ENCODE data around the gene MIA.
A peak's percentile ranks its signal among the peaks of the same experiment; 100 is the strongest.
"Not testable (repeated sequence)": the region's sequence is repeated elsewhere in the genome, so short reads cannot be mapped to it uniquely, and the experiment has no call there.

Gene MIA

DNA sequence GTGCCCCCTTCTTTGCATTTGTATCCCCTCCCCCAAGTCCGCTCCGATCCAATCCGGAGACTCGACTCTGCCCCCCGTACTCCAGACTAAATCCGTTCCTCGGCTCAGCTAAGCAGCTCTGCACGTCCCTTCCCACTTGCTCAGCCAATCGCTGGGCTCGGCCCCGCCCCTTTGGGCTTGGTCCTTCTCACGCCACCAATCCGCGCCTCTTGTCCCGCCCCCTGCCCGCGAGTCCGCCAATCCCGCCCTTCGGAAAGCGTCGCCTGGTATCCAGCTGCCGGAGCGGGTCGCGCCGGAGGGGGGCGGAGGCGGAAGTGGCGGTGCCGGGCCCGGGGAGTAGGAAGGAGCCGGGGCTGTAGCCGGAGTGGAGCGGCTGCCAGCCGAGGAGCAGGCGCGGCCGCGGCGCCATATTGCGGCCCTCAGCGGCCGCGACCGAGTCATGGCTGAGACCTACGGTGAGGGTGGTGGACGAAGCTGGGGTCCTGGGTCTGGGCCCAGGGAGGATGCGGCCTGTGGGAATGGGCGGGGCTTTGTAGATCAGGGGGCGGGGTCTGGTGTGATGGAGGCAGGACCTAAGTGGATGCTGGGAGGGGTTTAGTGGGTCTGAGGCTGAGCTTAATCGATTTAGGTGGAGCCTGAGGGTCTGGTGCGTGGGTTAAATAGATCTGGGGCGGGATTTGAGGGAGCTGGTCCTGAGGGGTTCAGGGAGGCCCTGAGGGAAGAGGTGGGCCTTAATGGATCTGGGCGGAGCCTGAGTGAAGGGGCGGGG, 2.8 kb downstream of the MIA start, which contains the start of gene RAB4B:
Gene RAB4B, plus strand, starts transcription at position 311 of the 769 bp plus-strand sequence. Its CDS starts 129 bp downstream, at position 440.
- Histone ChIP-seq H3K4me1 (ENCODE audit: insufficient read depth, low read length) (peaks cover 12% of the 10 kb centered on the region), H3K36me3 (ENCODE audit: insufficient read depth, low read length) (no peaks in the 10 kb centered on the region), H3K9me3 (ENCODE audit: low read length) (no peaks in the 10 kb centered on the region), H3K4me3 (ENCODE audit: low read length) (peak within 1 kb of the TSS; percentile 64), H3K27me3 (ENCODE audit: insufficient read depth, low read length) (no peaks in the 10 kb centered on the region), H2AFZ (ENCODE audit: low read depth, low read length) (peak within 1 kb of the TSS; percentile 56)

DNA sequence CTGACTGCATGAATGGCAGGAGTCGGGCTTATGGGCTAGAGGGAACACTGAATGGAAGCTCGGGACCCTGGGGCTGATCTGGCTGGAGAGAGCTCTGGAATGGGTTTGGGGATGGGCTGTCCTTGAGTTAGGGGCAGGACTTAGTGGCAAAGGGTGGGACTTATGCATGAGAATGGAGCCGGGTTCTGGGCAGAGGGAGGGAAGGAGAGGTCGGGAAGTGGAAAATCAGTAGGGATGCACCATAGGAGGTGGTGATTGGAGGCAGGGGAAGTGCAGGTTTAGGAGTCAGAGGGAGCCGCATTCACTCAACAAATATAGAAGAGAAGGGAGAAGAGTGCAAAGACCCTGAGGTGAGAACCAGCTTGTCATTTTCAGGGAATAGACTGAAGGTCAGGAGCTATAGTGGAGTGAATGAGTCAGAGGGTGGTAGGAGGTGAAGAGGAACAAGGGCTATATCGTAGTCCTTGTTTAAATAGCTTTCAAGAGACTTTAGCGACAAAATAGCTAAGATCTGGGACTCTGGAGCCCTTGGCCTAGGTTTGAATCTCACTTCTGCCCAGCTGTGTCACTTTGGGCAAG, 3.5 kb downstream of the MIA start:
- Histone ChIP-seq H2AFZ (ENCODE audit: low read depth, low read length) (peak overlapping the region; percentile 56), H3K36me3 (ENCODE audit: insufficient read depth, low read length) (no peaks in the 10 kb centered on the region), H3K27me3 (ENCODE audit: insufficient read depth, low read length) (no peaks in the 10 kb centered on the region), H3K4me1 (ENCODE audit: insufficient read depth, low read length) (peaks cover 12% of the 10 kb centered on the region), H3K4me3 (ENCODE audit: low read length) (peak overlapping the region; percentile 64), H3K9me3 (ENCODE audit: low read length) (no peaks in the 10 kb centered on the region)

DNA sequence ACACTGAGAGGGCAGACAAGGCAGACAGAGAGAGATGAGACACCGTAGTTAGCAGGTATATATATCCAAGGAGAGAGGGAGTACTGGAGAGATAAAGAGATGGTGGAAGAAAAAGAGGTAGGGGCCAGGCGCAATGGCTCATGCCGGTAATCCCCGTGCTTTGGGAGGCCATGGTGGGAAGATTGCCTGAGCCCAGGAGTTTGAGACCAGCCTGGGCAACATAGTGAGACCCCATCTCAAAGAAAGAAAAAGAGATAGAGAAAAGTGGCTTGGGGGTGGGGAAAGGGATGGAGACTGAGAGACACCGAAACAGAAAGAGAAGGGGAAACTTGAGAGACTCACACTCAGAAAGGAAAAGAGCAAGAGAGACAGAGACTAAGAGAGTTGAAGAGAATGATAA, 5.3 kb downstream of the MIA start:
- Histone ChIP-seq H3K9me3 (ENCODE audit: low read length) (no peaks in the 10 kb centered on the region), H3K27me3 (ENCODE audit: insufficient read depth, low read length) (no peaks in the 10 kb centered on the region), H3K36me3 (ENCODE audit: insufficient read depth, low read length) (peaks cover 4% of the 10 kb centered on the region), H3K4me3 (ENCODE audit: low read length) (no peak overlapping the region), H3K4me1 (ENCODE audit: insufficient read depth, low read length) (peaks cover 12% of the 10 kb centered on the region), H2AFZ (ENCODE audit: low read depth, low read length) (no peak overlapping the region)

- Histone ChIP-seq H3K9me3 (ENCODE audit: low read length) (no peaks in the 10 kb centered on the region), H3K27me3 (ENCODE audit: insufficient read depth, low read length) (no peaks in the 10 kb centered on the region), H3K4me1 (ENCODE audit: insufficient read depth, low read length) (peaks cover 12% of the 10 kb centered on the region), H2AFZ (ENCODE audit: low read depth, low read length) (no peak overlapping the region), H3K4me3 (ENCODE audit: low read length) (no peak overlapping the region), H3K36me3 (ENCODE audit: insufficient read depth, low read length) (peaks cover 6% of the 10 kb centered on the region)
Observed at GRCh38 chr19:40781140-40781539, 5.8 kb downstream of the MIA start.

GRCh38 chr19:40783711-40784110, 8.4 kb downstream of the MIA start:
- H2AFZ ChIP-seq (ENCODE audit: low read depth, low read length): no peak overlapping the region
- peaks cover 6% of the 10 kb centered on the region for H3K36me3 ChIP-seq (ENCODE audit: insufficient read depth, low read length)
- H3K27me3 ChIP-seq (ENCODE audit: insufficient read depth, low read length): no peaks in the 10 kb centered on the region
- peaks cover 5% of the 10 kb centered on the region for H3K4me1 ChIP-seq (ENCODE audit: insufficient read depth, low read length)
- no peaks in the 10 kb centered on the region for H3K9me3 ChIP-seq (ENCODE audit: low read length)
- H3K4me3 ChIP-seq (ENCODE audit: low read length): no peak overlapping the region

GRCh38 chr19:40784146-40784545, 8.8 kb downstream of the MIA start:
- not testable (repeated sequence) for H3K4me1 ChIP-seq (ENCODE audit: insufficient read depth, low read length); H3K4me3 ChIP-seq (ENCODE audit: low read length); H3K9me3 ChIP-seq (ENCODE audit: low read length); H3K27me3 ChIP-seq (ENCODE audit: insufficient read depth, low read length); H3K36me3 ChIP-seq (ENCODE audit: insufficient read depth, low read length); H2AFZ ChIP-seq (ENCODE audit: low read depth, low read length)

DNA sequence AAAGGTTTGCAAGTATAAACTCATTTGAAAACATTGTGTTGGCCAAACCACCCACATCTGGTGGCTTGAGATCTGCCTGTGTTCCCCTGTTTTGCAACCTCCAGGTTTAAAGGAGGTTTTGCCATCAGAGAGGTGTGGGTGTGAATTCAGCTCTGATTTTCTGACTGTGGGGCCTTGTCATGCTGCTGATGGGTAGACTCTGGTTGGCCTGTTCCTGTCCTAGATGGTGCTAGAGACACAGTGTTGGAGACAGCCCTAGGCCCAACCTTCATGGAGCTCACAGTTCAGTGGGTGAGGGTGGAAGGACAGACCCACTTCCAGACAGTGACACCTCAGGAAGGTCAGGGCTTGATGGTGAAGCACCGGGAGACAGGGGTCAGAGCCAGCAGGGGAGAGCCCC, 10.2 kb downstream of the MIA start:
- Histone ChIP-seq H3K36me3 (ENCODE audit: insufficient read depth, low read length) (peaks cover 6% of the 10 kb centered on the region), H3K9me3 (ENCODE audit: low read length) (no peaks in the 10 kb centered on the region), H3K4me1 (ENCODE audit: insufficient read depth, low read length) (no peaks in the 10 kb centered on the region), H2AFZ (ENCODE audit: low read depth, low read length) (no peak overlapping the region), H3K4me3 (ENCODE audit: low read length) (no peak overlapping the region), H3K27me3 (ENCODE audit: insufficient read depth, low read length) (no peaks in the 10 kb centered on the region)

DNA sequence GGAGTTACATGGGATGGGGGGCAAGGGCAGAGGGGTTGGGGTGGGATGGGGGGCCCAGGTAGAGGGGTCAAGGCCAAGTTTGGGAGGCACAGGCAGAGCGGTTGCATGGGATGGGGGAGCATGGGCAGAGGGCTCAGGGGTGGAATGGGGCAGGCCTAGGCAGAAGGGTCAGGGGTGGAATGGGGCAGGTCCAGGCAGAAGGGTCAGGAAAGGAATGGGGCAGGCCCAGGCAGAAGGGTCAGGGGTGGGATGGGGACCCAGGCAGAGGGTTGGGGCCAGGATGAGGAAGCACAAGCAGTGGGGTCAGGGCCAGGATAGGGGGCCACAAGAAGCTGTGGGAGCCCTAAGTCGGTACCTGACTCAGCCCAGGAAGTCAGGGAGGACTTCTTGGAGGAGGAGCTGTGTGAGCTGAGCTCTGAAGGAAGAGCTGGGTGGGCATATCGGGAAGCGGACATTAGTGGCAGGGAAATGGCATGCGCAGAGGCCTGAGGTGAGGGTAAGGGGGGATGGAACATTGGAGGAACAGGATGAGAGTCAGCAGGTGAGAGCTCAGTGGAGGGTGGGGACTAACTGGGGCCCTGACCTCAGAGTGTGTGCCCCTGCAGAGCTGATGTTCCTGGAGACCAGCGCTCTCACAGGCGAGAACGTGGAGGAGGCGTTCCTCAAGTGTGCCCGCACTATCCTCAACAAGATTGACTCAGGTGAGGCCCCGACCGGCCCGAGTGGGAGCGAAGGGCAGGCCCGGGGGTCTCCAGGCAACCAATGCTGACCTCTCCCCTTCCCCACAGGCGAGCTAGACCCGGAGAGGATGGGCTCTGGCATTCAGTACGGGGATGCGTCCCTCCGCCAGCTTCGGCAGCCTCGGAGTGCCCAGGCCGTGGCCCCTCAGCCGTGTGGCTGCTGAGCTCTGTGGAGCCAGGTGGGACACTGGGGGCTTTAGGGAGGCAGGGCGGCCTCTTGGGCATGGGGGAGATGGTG, 11.0 kb downstream of the MIA start:
- peaks cover 5% of the 10 kb centered on the region for H3K4me1 ChIP-seq (ENCODE audit: insufficient read depth, low read length)
- H3K36me3 ChIP-seq (ENCODE audit: insufficient read depth, low read length): peaks cover 6% of the 10 kb centered on the region
- no peak overlapping the region for H3K4me3 ChIP-seq (ENCODE audit: low read length)
- H2AFZ ChIP-seq (ENCODE audit: low read depth, low read length): no peak overlapping the region
- H3K9me3 ChIP-seq (ENCODE audit: low read length): no peaks in the 10 kb centered on the region
- H3K27me3 ChIP-seq (ENCODE audit: insufficient read depth, low read length): no peaks in the 10 kb centered on the region

GRCh38 chr19:40791349-40791748, 16.0 kb downstream of the MIA start:
- H3K36me3 ChIP-seq (ENCODE audit: insufficient read depth, low read length): no peaks in the 10 kb centered on the region
- H3K4me1 ChIP-seq (ENCODE audit: insufficient read depth, low read length): peaks cover 9% of the 10 kb centered on the region
- H2AFZ ChIP-seq (ENCODE audit: low read depth, low read length): no peak overlapping the region
- H3K4me3 ChIP-seq (ENCODE audit: low read length): no peak overlapping the region
- no peaks in the 10 kb centered on the region for H3K9me3 ChIP-seq (ENCODE audit: low read length)
- H3K27me3 ChIP-seq (ENCODE audit: insufficient read depth, low read length): no peaks in the 10 kb centered on the region

DNA sequence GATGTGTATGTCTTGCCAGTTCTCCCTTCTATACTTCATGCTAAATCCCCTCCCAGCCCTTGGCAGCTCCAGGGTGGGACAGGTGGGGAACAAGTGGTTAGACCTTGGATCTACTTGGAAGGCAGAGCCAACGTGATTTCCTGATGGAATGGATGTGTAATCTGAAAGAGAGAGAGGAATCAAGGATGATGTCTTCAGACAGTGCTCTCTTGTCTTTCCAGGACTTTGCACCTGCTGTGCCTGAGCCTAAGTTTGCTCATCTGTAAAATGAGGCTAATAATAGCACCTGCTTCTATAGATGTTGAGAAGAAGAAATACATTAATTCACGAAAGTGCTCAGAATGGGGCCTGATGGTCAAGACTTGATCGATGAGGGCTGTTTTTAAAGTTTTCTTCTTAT, 16.7 kb downstream of the MIA start:
- Histone ChIP-seq H3K4me3 (ENCODE audit: low read length) (no peak overlapping the region), H3K27me3 (ENCODE audit: insufficient read depth, low read length) (no peaks in the 10 kb centered on the region), H3K36me3 (ENCODE audit: insufficient read depth, low read length) (no peaks in the 10 kb centered on the region), H2AFZ (ENCODE audit: low read depth, low read length) (no peak overlapping the region), H3K4me1 (ENCODE audit: insufficient read depth, low read length) (peaks cover 9% of the 10 kb centered on the region), H3K9me3 (ENCODE audit: low read length) (no peaks in the 10 kb centered on the region)

DNA sequence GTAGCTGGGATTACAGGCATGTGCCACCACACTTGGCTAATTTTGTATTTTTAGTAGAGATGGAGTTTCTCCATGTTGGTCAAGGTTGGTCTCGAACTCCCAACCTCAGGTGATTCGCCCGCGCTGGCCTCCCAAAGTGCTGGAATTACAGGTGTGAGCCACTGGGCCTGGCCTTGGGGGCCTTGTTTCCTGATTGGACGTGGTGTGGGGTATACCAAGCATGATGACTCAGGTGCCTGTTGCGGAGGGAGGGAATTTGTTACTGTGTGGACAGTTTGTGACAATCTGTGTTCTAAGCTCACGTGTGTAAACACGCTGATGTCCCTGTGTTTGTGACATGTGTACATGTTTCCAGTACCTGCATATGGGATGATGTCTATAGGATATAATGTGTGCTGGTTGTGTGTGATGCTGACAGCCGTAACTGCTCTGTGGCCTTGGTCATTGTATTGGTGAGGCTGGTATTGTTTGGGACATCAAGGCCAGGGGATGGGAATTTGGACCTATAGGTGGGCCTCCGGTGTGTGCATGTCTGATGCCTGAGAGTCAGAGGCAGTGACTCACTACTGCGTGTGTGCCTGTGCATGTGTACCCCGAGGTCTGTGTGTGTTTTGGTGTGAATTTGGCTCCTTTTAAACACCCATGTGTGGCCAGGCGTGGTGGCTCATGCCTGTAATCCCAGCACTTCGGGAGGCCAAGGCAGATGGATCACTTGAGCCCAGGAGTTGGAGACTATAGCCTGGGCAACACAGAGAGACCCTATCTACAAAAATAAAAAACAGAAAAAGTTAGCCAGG, 22.0 kb downstream of the MIA start:
- Histone ChIP-seq H3K27me3 (ENCODE audit: insufficient read depth, low read length) (no peaks in the 10 kb centered on the region), H2AFZ (ENCODE audit: low read depth, low read length) (no peak overlapping the region), H3K36me3 (ENCODE audit: insufficient read depth, low read length) (peaks cover 19% of the 10 kb centered on the region), H3K9me3 (ENCODE audit: low read length) (no peaks in the 10 kb centered on the region), H3K4me3 (ENCODE audit: low read length) (peak overlapping the region; percentile 58), H3K4me1 (ENCODE audit: insufficient read depth, low read length) (peaks cover 24% of the 10 kb centered on the region)

DNA sequence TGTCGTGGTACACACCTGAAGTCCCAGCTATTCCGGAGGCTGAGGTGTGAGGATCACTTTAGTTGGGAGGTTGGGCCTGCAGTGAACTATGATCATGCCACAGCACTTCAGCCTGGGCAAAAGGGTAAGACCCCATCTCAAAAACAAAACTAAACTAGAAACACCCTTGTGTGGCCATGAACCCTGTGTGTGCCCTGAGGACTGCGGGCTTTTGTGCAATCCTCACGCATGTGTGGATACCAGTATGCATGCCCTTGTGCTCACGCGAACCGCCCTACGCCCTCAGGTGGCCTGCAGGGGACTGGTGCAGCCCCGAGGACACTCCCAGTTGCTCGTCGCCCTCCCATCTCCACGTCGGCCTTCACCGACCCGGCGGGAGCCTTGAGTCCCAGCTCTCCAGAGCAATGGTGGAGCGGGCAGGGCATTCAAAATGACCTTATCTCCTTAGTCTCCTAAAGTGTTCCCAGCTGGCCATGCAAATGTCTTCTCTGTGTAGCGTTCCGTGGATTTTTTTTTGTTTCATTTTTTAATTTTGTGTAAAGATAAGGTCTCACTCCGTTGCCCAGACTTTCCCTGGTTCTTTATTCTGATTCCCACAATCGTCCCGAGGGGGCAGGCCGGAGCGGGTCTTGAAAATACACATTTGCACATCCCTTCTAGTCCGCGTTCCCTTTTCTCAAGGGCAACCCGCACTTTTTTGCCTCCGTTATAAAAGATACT, 22.8 kb downstream of the MIA start:
- Histone ChIP-seq H3K4me1 (ENCODE audit: insufficient read depth, low read length) (peaks cover 32% of the 10 kb centered on the region), H3K27me3 (ENCODE audit: insufficient read depth, low read length) (no peaks in the 10 kb centered on the region), H3K36me3 (ENCODE audit: insufficient read depth, low read length) (peaks cover 26% of the 10 kb centered on the region), H3K9me3 (ENCODE audit: low read length) (no peaks in the 10 kb centered on the region), H2AFZ (ENCODE audit: low read depth, low read length) (peak overlapping the region; percentile 56), H3K4me3 (ENCODE audit: low read length) (peak overlapping the region; percentile 58)
